ENCODE measurements around the gene CDC42SE2.

Gene CDC42SE2

GRCh38 chr5:131384616-131385214, 120.9 kb downstream of the CDC42SE2 start:
- no peak for TF ChIP-seq NFIC (IDR thresholded peaks at IDR 0.05)
- no peak for TF ChIP-seq USF1 (IDR thresholded peaks at IDR 0.05)
- TF ChIP-seq EP300 (IDR thresholded peaks at IDR 0.05; ENCODE audit: borderline replicate concordance) = no peak
- TF ChIP-seq TCF12 (IDR thresholded peaks at IDR 0.05; ENCODE audit: low read depth) = no peak
- TF ChIP-seq RAD21 (IDR thresholded peaks at IDR 0.05; ENCODE audit: low read depth) = no peak
- no peak for TF ChIP-seq YY1 (IDR thresholded peaks at IDR 0.05; ENCODE audit: low read depth)
- no peak for TF ChIP-seq CREB1 (IDR thresholded peaks at IDR 0.05; ENCODE audit: low read depth)
- no peak for TF ChIP-seq CEBPB (IDR thresholded peaks at IDR 0.05)
- TF ChIP-seq FOXM1 (IDR thresholded peaks at IDR 0.05; ENCODE audit: borderline replicate concordance, low read depth) = no peak
- TF ChIP-seq REST (IDR thresholded peaks at IDR 0.05; ENCODE audit: low read depth) = no peak

GRCh38 chr5:131386124-131386523, 122.3 kb downstream of the CDC42SE2 start:
- TF ChIP-seq EGR1 (IDR thresholded peaks at IDR 0.05) (no peak), TEAD4 (IDR thresholded peaks at IDR 0.05) (no peak), EP300 (IDR thresholded peaks at IDR 0.05; ENCODE audit: borderline replicate concordance) (no peak), FOXM1 (IDR thresholded peaks at IDR 0.05; ENCODE audit: borderline replicate concordance, low read depth) (no peak), USF1 (IDR thresholded peaks at IDR 0.05) (no peak), CREB1 (IDR thresholded peaks at IDR 0.05; ENCODE audit: low read depth) (no peak)

GRCh38 chr5:131386779-131387178, 122.9 kb downstream of the CDC42SE2 start:
- TF ChIP-seq TEAD4 (IDR thresholded peaks at IDR 0.05) (peak; percentile 68), EP300 (IDR thresholded peaks at IDR 0.05; ENCODE audit: borderline replicate concordance) (peak; percentile 32; the same call in 1 of the 2 replicates), RAD21 (IDR thresholded peaks at IDR 0.05; ENCODE audit: low read depth) (no peak), TCF12 (IDR thresholded peaks at IDR 0.05; ENCODE audit: low read depth) (peak; percentile 49; the same call in 1 of the 2 replicates)

GRCh38 chr5:131387255-131387654, 123.4 kb downstream of the CDC42SE2 start:
- TF ChIP-seq MAX (IDR thresholded peaks at IDR 0.05) (no peak), ZBTB7A (IDR thresholded peaks at IDR 0.05; ENCODE audit: low read depth) (no peak), REST (IDR thresholded peaks at IDR 0.05; ENCODE audit: low read depth) (no peak), EGR1 (IDR thresholded peaks at IDR 0.05) (no peak), TEAD4 (IDR thresholded peaks at IDR 0.05) (no peak), FOXM1 (IDR thresholded peaks at IDR 0.05; ENCODE audit: borderline replicate concordance, low read depth) (no peak), USF1 (IDR thresholded peaks at IDR 0.05) (no peak), CEBPB (IDR thresholded peaks at IDR 0.05) (no peak), EP300 (IDR thresholded peaks at IDR 0.05; ENCODE audit: borderline replicate concordance) (no peak), NFIC (IDR thresholded peaks at IDR 0.05) (no peak), TAF1 (IDR thresholded peaks at IDR 0.05; ENCODE audit: low read depth) (no peak)

- TF ChIP-seq ZBTB7A (IDR thresholded peaks at IDR 0.05; ENCODE audit: low read depth) = no peak
- TF ChIP-seq MAX (IDR thresholded peaks at IDR 0.05) = no peak
- TF ChIP-seq TCF12 (IDR thresholded peaks at IDR 0.05; ENCODE audit: low read depth) = no peak
- TF ChIP-seq RAD21 (IDR thresholded peaks at IDR 0.05; ENCODE audit: low read depth) = no peak
- TF ChIP-seq YY1 (IDR thresholded peaks at IDR 0.05; ENCODE audit: low read depth) = no peak
- TF ChIP-seq NFIC (IDR thresholded peaks at IDR 0.05) = no peak
- TF ChIP-seq EGR1 (IDR thresholded peaks at IDR 0.05) = no peak
- TF ChIP-seq CREB1 (IDR thresholded peaks at IDR 0.05; ENCODE audit: low read depth) = no peak
- TF ChIP-seq USF1 (IDR thresholded peaks at IDR 0.05) = no peak
- no peak for TF ChIP-seq TEAD4 (IDR thresholded peaks at IDR 0.05)
- TF ChIP-seq REST (IDR thresholded peaks at IDR 0.05; ENCODE audit: low read depth) = no peak
- TF ChIP-seq CEBPB (IDR thresholded peaks at IDR 0.05) = no peak
- TF ChIP-seq FOXM1 (IDR thresholded peaks at IDR 0.05; ENCODE audit: borderline replicate concordance, low read depth) = no peak
- no peak for TF ChIP-seq EP300 (IDR thresholded peaks at IDR 0.05; ENCODE audit: borderline replicate concordance)
- TF ChIP-seq TAF1 (IDR thresholded peaks at IDR 0.05; ENCODE audit: low read depth) = no peak
These were observed 125.4 kb downstream of the CDC42SE2 start for GRCh38 chr5:131389096-131389868.
